GM21737 (cell line): Measurements from ENCODE around the gene OMP.

Experiments
- ATAC-seq: cut with Tn5 transposase; IDR thresholded peaks from one replicate; pipeline ENCODE4 v1.9.1; 2021; ENCODE audit warnings: mild to moderate bottlenecking, moderate library complexity; ENCODE audit not compliant: unreplicated experiment

The OMP gene

DNA sequence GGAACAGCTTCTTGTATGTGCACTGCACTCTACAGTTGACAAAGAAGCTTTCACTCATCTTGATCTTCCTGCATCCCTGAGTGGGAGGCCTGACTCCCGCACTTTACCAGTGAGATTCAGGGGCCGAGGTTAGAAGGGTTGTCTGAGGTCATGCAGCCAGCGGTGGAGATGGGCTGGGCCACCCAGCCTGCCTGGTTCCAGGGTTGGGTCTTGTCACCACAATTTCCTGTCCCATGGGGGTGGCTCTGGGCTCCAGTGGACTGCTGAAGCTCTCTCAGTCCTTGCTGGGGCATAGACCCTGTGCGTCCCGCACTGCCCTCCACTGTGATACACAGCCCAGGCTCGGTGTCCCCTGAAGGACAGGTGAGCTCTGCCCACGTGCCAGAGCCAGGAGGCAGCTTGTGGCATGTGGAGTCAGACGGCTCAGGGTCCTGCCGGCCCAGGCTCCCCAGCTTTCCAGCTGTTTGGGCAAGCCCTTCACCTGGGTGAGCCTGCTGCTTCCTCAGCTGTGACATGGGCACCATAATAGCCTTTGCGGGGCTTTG lies 18.5 kb downstream of the OMP start:
- ATAC-seq, result no peak

DNA sequence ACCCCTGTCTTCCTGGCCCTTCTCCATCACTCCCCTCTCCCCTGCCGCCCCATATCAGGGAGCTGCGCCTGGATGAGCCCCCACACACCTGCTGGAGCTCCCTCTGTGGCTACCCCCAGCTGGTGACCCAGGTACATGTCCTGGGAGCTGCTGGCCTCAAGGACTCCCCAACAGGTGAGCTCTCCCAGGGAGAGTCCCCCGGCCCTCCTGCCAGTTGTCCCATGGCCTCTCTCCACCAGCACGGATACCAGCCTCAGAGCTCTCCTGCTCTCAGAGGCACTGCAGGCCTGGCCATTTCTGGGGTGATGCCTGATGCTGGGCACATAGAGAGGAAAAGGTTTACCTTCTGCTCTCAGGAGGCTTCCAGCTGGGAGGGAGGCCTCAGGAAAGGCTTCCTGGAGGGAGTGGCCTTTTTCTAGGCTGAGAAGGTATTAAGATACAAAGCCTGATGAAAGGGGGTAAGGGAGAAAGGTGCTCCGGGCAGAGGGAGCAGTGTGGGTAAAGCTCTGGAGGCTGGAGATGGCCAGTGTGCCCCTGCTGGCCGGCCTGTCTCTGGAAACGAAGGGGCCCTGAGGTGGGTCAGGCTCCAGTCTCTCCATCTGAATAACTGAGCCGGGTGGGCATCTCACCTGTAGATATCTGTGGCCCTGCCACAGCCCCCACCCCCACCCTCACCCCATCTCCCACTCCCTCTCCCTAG lies 19.4 kb downstream of the OMP start:
- ATAC-seq, result no peak

GRCh38 chr11:77122576-77123212 lies 20.1 kb downstream of the OMP start:
- no peak for ATAC-seq

- no peak for ATAC-seq
Measured at GRCh38 chr11:77123591-77123990, 21.0 kb downstream of the OMP start.

DNA sequence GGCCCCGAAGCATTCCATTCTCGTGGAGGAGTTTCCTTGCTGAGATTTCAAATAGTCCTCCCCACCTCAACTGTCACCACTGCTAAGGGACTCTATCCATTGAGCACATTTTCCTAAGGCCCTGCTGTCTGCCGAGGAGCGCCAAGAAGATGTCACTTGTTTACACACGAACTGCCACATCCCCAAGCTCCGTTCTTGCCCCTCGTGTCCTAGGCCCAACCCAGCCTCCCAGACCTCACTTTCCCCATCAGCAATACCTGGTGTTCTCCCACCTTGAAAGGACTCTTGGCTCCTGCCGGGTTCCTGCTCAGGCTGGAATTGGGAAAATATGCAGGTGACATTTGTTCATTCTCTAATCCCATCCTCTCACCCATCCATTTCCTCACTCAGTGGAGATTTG lies 21.4 kb downstream of the OMP start:
- ATAC-seq, result no peak

DNA sequence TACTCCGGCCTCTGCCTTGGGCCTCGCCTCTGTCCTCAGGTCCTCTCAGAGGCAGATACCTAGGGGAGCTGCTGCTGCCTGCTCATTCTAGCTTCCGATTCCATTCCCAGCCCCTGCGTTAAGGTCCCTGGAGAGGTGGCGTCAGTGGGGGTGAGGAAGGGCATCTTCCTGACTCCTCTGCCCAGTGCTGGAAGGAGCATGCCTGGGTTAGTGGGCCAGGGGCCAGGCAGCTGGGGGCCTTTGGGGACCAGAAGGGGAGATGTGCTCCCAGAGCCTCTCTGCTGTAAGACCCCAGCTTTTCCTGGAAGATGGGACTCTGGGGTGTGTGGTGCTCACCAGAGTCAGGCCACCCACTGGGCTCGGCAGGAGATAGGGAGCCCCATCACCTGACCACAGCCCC lies 21.8 kb downstream of the OMP start:
- no peak for ATAC-seq

DNA sequence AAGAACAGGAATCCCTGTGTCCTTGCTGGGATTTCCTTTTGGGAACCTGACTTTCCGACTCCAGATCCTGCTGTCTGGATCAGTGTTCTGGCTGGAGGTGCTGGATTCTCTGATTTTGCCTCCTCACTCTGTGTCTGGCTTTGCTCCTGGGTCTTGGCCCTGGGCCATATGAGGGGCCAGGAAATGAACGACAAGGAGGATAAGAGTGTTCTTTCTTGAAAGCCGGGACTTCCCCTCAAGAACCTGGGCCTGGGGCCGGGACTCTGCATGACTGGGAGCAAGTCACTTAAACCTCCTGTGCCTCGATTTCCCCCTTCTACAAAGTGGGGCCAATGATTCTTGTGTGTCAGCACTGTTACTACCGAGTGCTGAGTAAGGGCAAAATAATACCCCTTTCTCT lies 22.6 kb downstream of the OMP start:
- ATAC-seq, result no peak

- ATAC-seq, result no peak
Measured at GRCh38 chr11:77125695-77126094, 23.1 kb downstream of the OMP start.

DNA sequence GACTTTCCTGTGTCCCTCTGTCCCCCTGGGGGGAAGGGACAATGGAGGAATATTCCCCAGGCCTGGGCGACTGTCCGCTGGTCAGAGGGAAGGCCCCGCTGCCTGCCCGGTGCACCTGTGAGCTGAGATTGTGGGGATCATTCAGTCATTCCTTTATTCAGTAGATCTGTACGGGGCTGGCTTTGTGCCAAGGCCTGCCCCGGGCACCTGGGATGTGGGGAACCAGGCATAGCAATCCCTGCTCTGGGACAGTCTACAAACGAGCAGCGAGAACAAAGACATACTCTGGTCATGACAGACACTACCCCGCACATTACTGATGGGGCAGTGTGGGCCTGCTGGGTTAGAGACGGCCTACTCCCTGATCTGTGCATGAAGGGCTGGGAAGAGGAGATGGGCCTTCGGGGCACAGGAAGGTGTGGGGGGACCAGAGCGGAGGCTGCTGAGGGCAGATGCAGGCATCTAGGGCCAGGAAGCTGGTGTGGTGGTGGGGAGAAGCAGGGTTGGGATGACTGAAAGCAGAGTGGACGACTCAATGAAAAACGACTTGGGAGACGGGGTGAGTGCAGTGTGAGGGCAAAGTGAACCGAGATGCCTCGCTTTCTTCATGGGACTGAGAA lies 23.6 kb downstream of the OMP start:
- ATAC-seq, result no peak

DNA sequence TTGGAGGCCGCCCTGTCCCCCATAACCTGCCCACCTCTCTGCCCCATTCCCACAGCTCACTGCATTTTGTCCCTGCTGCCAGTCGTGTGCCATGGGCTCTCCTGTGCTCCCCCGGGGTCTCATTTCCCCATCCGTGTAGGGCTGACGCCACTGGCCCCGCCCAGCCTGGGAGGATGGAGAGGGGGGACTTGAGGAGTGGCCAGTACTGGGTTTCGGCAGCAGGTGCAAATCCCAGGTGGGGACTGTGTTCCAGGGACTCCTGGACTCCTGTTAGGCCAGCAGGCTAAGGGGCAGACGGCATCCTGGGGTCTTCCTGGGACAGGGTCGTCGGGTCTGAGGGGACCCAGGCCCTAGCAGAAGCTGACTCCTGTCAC lies 24.2 kb downstream of the OMP start:
- ATAC-seq, result no peak

DNA sequence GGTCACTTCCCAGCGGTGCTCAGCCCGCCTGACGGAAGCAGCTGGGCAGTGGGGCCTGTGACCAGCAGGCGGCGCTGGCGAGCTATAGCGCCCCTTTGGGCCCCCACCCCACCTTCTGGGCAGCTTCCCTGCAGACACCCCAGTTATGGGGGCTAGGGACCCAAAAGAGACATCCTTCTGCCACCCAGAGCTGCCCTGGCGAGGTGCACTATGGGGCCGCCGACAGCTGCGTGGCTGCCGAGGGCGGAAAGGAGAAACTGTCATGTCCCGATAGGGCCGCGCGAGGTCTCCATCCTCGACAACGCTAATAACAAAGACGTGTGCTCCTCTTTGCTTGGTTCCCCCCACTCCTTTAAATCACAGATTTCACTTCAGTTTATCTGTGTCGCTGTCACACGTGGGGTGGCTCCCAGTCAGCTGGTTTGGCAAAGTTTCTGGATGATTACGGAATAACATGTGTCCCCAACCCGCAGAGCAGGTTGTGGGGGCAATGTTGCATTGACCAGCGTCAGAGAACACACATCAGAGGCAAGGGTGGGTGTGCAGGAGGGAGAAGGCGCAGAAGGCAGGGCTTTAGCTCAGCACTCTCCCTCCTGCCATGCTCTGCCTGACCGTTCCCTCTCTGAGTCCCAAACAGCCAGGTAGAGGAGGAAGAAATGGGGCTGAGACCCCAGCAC lies 24.7 kb downstream of the OMP start:
- ATAC-seq, result no peak

DNA sequence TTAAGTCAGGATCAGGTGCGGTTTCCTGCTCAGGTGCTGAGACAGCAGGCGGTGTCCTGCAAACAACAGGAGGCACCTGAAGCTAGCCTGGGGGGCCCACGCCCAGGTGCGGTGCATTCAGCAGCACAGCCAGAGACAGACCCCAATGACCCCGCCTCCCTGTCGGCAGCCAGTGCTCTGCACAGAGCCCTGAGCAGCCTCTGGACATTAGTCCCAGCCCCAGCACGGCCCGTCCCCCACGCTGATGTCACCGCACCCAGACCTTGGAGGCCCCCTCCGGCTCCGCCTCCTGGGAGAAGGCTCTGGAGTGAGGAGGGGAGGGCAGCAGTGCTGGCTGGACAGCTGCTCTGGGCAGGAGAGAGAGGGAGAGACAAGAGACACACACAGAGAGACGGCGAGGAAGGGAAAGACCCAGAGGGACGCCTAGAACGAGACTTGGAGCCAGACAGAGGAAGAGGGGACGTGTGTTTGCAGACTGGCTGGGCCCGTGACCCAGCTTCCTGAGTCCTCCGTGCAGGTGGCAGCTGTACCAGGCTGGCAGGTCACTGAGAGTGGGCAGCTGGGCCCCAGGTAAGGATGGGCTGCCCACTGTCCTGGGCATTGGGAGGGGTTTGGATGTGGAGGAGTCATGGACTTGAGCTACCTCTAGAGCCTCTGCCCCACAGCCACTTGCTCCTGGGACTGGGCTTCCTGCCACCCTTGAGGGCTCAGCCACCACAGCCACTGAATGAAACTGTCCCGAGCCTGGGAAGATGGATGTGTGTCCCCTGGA lies 25.5 kb downstream of the OMP start, which contains the start of gene MYO7A:
TSS of gene MYO7A (plus strand) at position 327 of the 772 bp plus-strand sequence. CDS start 2,389 bp downstream, outside the sequence.
- ATAC-seq, result no peak

GRCh38 chr11:77129069-77129841 lies 26.6 kb downstream of the OMP start:
- no peak for ATAC-seq

- ATAC-seq, result no peak
Measured at GRCh38 chr11:77129842-77130756, 27.5 kb downstream of the OMP start.

- no peak for ATAC-seq
Measured at GRCh38 chr11:77130763-77131513, 28.3 kb downstream of the OMP start.

GRCh38 chr11:77131560-77131959 lies 28.9 kb downstream of the OMP start:
- no peak for ATAC-seq

- no peak for ATAC-seq
Measured at GRCh38 chr11:77135069-77135468, 32.4 kb downstream of the OMP start.

- no peak for ATAC-seq
Measured at GRCh38 chr11:77136074-77136473, 33.4 kb downstream of the OMP start.
